GM12878 (cell line): ENCODE results near the gene SYK.

ENCODE experiments used
- BACH1 ChIP-seq: fragments of 450-650 bp; IDR thresholded peaks from 2 replicates; pipeline ENCODE4 v1.6.1; 2017; ENCODE audit warnings: mild to moderate bottlenecking, borderline replicate concordance
- CTCF ChIP-seq, 3 experiments: IDR thresholded peaks in 2 of 3; conservative IDR thresholded peaks in 1 of 3; 2 replicates each; pipeline ENCODE4 v1.5.1; 2011; ENCODE audit warnings: low read depth in 3 of 3, low read length in 3 of 3, mild to moderate bottlenecking in 3 of 3, control low read depth in 2 of 3, moderate library complexity in 2 of 3, inconsistent platforms in 1 of 3, mixed read lengths in 1 of 3; ENCODE audit not compliant: control insufficient read depth in 2 of 3, insufficient read depth in 1 of 3; ENCODE audit errors: extremely low read depth in 1 of 3
- CUX1 ChIP-seq: IDR thresholded peaks from 2 replicates; pipeline ENCODE4 v1.6.1; 2012; ENCODE audit warnings: improper control_type of control experiment, low read depth, low read length; ENCODE audit not compliant: insufficient replicate concordance
- EZH2 ChIP-seq: IDR thresholded peaks from 2 replicates; pipeline ENCODE4 v1.6.1; 2012; ENCODE audit warnings: low read depth, mild to moderate bottlenecking, control low read depth, inconsistent platforms, low read length, borderline replicate concordance; ENCODE audit not compliant: control insufficient read depth
- KLF5 ChIP-seq: fragments of 450-650 bp; IDR thresholded peaks from 2 replicates; pipeline ENCODE4 v1.6.1; 2014; ENCODE audit warnings: mild to moderate bottlenecking; ENCODE audit not compliant: partially characterized antibody
- POLR2A ChIP-seq: IDR thresholded peaks from 2 replicates; pipeline ENCODE4 v1.6.1; 2011; ENCODE audit warnings: low read depth, mild to moderate bottlenecking, low read length
- POLR2AphosphoS5 ChIP-seq: IDR thresholded peaks from 2 replicates; pipeline ENCODE4 v1.6.1; 2011; ENCODE audit warnings: mild to moderate bottlenecking, low read length, inconsistent platforms
- POU2F2 ChIP-seq: IDR thresholded peaks from 3 replicates; pipeline ENCODE4 v1.6.1; 2011; ENCODE audit warnings: low read depth, mild to moderate bottlenecking, low read length, borderline replicate concordance
- PRDM15 ChIP-seq: fragments of 450-650 bp; formaldehyde crosslinking; IDR thresholded peaks from 2 replicates; pipeline ENCODE4 v1.4.0; 2020; ENCODE audit warnings: mild to moderate bottlenecking, moderate library complexity
- RCOR1 ChIP-seq: conservative IDR thresholded peaks from 2 replicates; pipeline ENCODE4 v1.6.1; 2012; ENCODE audit warnings: low read depth, low read length, improper control_type of control experiment
- TCF3 ChIP-seq: IDR thresholded peaks from 2 replicates; pipeline ENCODE4 v1.6.1; 2012; ENCODE audit warnings: low read depth, mild to moderate bottlenecking, low read length, borderline replicate concordance; ENCODE audit not compliant: insufficient read depth
- TF ChIP-seq, protein P1 (sequence below): IDR thresholded peaks from 2 replicates; pipeline ENCODE4 v1.6.1; 2011; ENCODE audit warnings: mild to moderate bottlenecking, low read depth, low read length, moderate library complexity; ENCODE audit not compliant: insufficient replicate concordance
- TF ChIP-seq, protein P2 (sequence below): IDR thresholded peaks from 2 replicates; pipeline ENCODE4 v1.6.1; 2011; ENCODE audit warnings: borderline replicate concordance, low read depth, mild to moderate bottlenecking, moderate library complexity, low read length; ENCODE audit not compliant: insufficient read depth, poor library complexity, severe bottlenecking

DNA sequence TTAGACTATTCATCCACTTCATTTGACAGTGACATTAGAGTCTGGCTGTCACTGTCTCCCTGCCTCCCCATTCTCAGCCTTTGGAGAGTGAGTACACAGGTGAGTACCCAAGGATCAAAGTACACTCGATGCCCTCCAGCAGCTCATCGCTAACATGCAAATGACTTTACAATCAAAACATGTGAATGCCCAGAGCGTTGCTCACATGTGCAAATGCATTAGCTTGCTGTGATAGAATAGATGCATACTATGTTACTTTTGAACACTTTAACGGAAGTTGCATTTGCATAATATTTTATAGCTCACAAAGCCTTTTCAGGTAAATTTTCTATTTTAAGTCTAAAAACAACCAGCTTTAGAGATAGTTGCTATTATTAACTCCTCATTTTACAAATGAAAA lies 107.6 kb downstream of the SYK start:
- TF ChIP-seq EZH2 (no peak), POLR2A (no peak), KLF5 (no peak), RCOR1 (no peak), BACH1 (no peak), TCF3 (no peak), POU2F2 (no peak), POLR2AphosphoS5 (no peak), CUX1 (no peak), PRDM15 (CRISPR knock-in tag) (no peak), CTCF (IDR thresholded peaks at IDR 0.05 in 2 of 3, conservative IDR thresholded peaks at IDR 0.05 in 1 of 3; ENCODE audit: control insufficient read depth in 2 of 3, extremely low read depth in 1 of 3, insufficient read depth in 1 of 3, low read depth in 3 of 3, low read length in 3 of 3) (no peak)
- TF ChIP-seq, protein P1, sequence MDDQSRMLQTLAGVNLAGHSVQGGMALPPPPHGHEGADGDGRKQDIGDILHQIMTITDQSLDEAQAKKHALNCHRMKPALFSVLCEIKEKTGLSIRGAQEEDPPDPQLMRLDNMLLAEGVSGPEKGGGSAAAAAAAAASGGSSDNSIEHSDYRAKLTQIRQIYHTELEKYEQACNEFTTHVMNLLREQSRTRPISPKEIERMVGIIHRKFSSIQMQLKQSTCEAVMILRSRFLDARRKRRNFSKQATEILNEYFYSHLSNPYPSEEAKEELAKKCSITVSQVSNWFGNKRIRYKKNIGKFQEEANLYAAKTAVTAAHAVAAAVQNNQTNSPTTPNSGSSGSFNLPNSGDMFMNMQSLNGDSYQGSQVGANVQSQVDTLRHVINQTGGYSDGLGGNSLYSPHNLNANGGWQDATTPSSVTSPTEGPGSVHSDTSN: no peak
- TF ChIP-seq, protein P2, sequence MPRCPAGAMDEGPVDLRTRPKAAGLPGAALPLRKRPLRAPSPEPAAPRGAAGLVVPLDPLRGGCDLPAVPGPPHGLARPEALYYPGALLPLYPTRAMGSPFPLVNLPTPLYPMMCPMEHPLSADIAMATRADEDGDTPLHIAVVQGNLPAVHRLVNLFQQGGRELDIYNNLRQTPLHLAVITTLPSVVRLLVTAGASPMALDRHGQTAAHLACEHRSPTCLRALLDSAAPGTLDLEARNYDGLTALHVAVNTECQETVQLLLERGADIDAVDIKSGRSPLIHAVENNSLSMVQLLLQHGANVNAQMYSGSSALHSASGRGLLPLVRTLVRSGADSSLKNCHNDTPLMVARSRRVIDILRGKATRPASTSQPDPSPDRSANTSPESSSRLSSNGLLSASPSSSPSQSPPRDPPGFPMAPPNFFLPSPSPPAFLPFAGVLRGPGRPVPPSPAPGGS: no peak
